HCT116 (cell line): ENCODE measurements around the gene CCT8. TPM values are rescaled to one million over a fixed set of nuclear protein-coding genes. Genes with fewer than 3 reads are reported as not detected.
A peak's percentile ranks its signal among the peaks of the same experiment; 100 is the strongest.

Experiments used
- ATAC-seq: fragments of 200-7000 bp; cut with Tn5 transposase; 2 replicates; pipeline ENCODE4 v1.9.1; 2020; ENCODE audit warnings: mild to moderate bottlenecking, moderate library complexity
- BruUV-seq: library from RNA; stranded (reverse); fragments of 400-500 nt; replicated peaks from 2 replicates; lab custom pipeline; 2021; lab: Mats Ljungman, UMichigan
- CTCF ChIA-PET: fragments of 300-600 bp; sonication (Branson Sonifier 250); formaldehyde crosslinking; loops from one replicate; lab custom pipeline; 2021; ENCODE audit warnings: antibody characterized with exemption; lab: Charles Lee
- POLR2A ChIA-PET: fragments of 300-600, 350-600 bp; sonication (Branson Sonifier 250); formaldehyde crosslinking; loops from one replicate; lab custom pipeline; 2021; ENCODE audit warnings: antibody characterized with exemption; lab: Charles Lee
- RAD21 ChIA-PET, 2 experiments: fragments of 300-600 bp; sonication (Branson Sonifier 250); formaldehyde crosslinking; loops; one replicate each; lab custom pipeline; 2023; ENCODE audit warnings: low total read pairs in 2 of 2; ENCODE audit not compliant: uncharacterized antibody in 2 of 2, unreplicated experiment in 2 of 2, low non-redundant PET in 1 of 2; lab: Charles Lee
- DNase-seq: peaks from one replicate; pipeline ENCODE4 v3.0.0-alpha.2; 2010; ENCODE audit warnings: low read depth, low spot score
- H2AFZ ChIP-seq: fragments of 200-600 bp; shearing (Covaris generic), sonication (generic); 2 replicates; pipeline ENCODE4 v1.6.1; 2017; ENCODE audit warnings: low read depth, mixed run types, mixed read lengths, antibody characterized with exemption, low read length; ENCODE audit not compliant: poor library complexity, severe bottlenecking
- H3K27ac ChIP-seq: 2 replicates; pipeline ENCODE4 v1.5.1; 2012; ENCODE audit warnings: low read depth, low read length
- H3K27me3 ChIP-seq: fragments of 200-600 bp; sonication (generic); 2 replicates; pipeline ENCODE4 v1.6.1; 2016; ENCODE audit warnings: mixed run types, low read length, mixed read lengths; ENCODE audit not compliant: insufficient read depth
- H3K36me3 ChIP-seq, 2 experiments: fragments of 200-500 bp in 1 of 2; fragments of 200-600 bp in 1 of 2; sonication (Bioruptor generic) in 1 of 2; sonication (generic) in 1 of 2; 2 replicates each; pipeline versions ENCODE4 v1.5.1 to v1.6.1; 2014 to 2016; ENCODE audit warnings: low read length in 2 of 2, inconsistent platforms in 1 of 2, mixed read lengths in 1 of 2, mixed run types in 1 of 2; ENCODE audit not compliant: insufficient read depth in 2 of 2, control insufficient read depth in 1 of 2
- H3K4me1 ChIP-seq, 2 experiments: fragments of 200-600 bp in 1 of 2; sonication (generic) in 1 of 2; 2 replicates each; pipeline versions ENCODE4 v1.5.1 to v1.6.1; 2012 to 2017; ENCODE audit warnings: low read length in 2 of 2, inconsistent platforms in 1 of 2, mild to moderate bottlenecking in 1 of 2, mixed read lengths in 1 of 2, mixed run types in 1 of 2, moderate library complexity in 1 of 2; ENCODE audit not compliant: insufficient read depth in 2 of 2, control insufficient read depth in 1 of 2
- H3K4me2 ChIP-seq: fragments of 200-600 bp; sonication (generic); 2 replicates; pipeline ENCODE4 v1.6.1; 2017; ENCODE audit warnings: mixed run types, low read length, mixed read lengths
- H3K4me3 ChIP-seq, 2 experiments: fragments of 200-600 bp in 1 of 2; sonication (generic) in 1 of 2; replicated peaks in 1 of 2; 2 replicates each; pipeline ENCODE4 v1.5.1; 2011 to 2016; ENCODE audit warnings: low read length in 2 of 2, control low read depth in 1 of 2, low read depth in 1 of 2, mild to moderate bottlenecking in 1 of 2, mixed read lengths in 1 of 2, mixed run types in 1 of 2
- H3K79me2 ChIP-seq: fragments of 200-600 bp; sonication (generic); 2 replicates; pipeline ENCODE4 v1.6.1; 2017; ENCODE audit warnings: mild to moderate bottlenecking, mixed run types, low read length, moderate library complexity, mixed read lengths; ENCODE audit not compliant: insufficient read depth
- H3K9ac ChIP-seq: fragments of 200-600 bp; sonication (generic); 2 replicates; pipeline ENCODE4 v1.6.1; 2016; ENCODE audit warnings: low read length, mixed read lengths
- H3K9me2 ChIP-seq: fragments of 200-600 bp; sonication (generic), shearing (Covaris generic); 2 replicates; pipeline ENCODE4 v1.6.1; 2017; ENCODE audit warnings: mixed run types, mild to moderate bottlenecking, moderate library complexity; ENCODE audit not compliant: insufficient read depth
- H3K9me3 ChIP-seq, 2 experiments: fragments of 200-500 bp in 1 of 2; fragments of 200-600 bp in 1 of 2; sonication (Bioruptor generic) in 1 of 2; sonication (generic) in 1 of 2; 2 replicates each; pipeline ENCODE4 v1.6.1; 2014 to 2017; ENCODE audit warnings: low read length in 2 of 2, mixed read lengths in 2 of 2, inconsistent platforms in 1 of 2, low read depth in 1 of 2, mild to moderate bottlenecking in 1 of 2, mixed run types in 1 of 2, moderate library complexity in 1 of 2; ENCODE audit not compliant: control insufficient read depth in 1 of 2, insufficient read depth in 1 of 2
- H4K20me1 ChIP-seq: fragments of 200-600 bp; sonication (generic), shearing (Covaris generic); 2 replicates; pipeline ENCODE4 v1.6.1; 2017; ENCODE audit warnings: mixed run types, mild to moderate bottlenecking, moderate library complexity; ENCODE audit not compliant: insufficient read depth
- ATF3 ChIP-seq: IDR thresholded peaks from 2 replicates; pipeline ENCODE4 v1.6.1; 2012
- CBX3 ChIP-seq: IDR thresholded peaks from 2 replicates; pipeline ENCODE4 v1.6.1; 2012; ENCODE audit warnings: low read depth
- CEBPB ChIP-seq: IDR thresholded peaks from 2 replicates; pipeline ENCODE4 v1.6.1; 2012; ENCODE audit warnings: low read depth
- CTCF ChIP-seq, 3 experiments: fragments of 200-600 bp in 1 of 3; sonication (generic) in 1 of 3; IDR thresholded peaks in 2 of 3; conservative IDR thresholded peaks in 1 of 3; 2 replicates each; pipeline ENCODE4 v1.5.1; 2012 to 2017; ENCODE audit warnings: low read depth in 2 of 3, low read length in 2 of 3, antibody characterized with exemption in 1 of 3, borderline replicate concordance in 1 of 3, control low read depth in 1 of 3, mild to moderate bottlenecking in 1 of 3, mixed read lengths in 1 of 3, mixed run types in 1 of 3, moderate library complexity in 1 of 3; ENCODE audit not compliant: insufficient read depth in 1 of 3
- ELF1 ChIP-seq: IDR thresholded peaks from 2 replicates; pipeline ENCODE4 v1.6.1; 2012; ENCODE audit warnings: low read depth, borderline replicate concordance
- FOSL1 ChIP-seq: IDR thresholded peaks from 2 replicates; pipeline ENCODE4 v1.6.1; 2012; ENCODE audit warnings: low read depth
- JUND ChIP-seq: IDR thresholded peaks from 2 replicates; pipeline ENCODE4 v1.6.1; 2012
- MAX ChIP-seq: IDR thresholded peaks from 2 replicates; pipeline ENCODE4 v1.6.1; 2012
- POLR2AphosphoS5 ChIP-seq: IDR thresholded peaks from 2 replicates; pipeline ENCODE4 v1.6.1; 2011; ENCODE audit warnings: mild to moderate bottlenecking, low read depth, low read length, moderate library complexity
- REST ChIP-seq: IDR thresholded peaks from 2 replicates; pipeline ENCODE4 v1.6.1; 2012; ENCODE audit warnings: low read depth
- SIN3A ChIP-seq: IDR thresholded peaks from 2 replicates; pipeline ENCODE4 v1.6.1; 2012; ENCODE audit warnings: low read depth
- SP1 ChIP-seq: IDR thresholded peaks from 2 replicates; pipeline ENCODE4 v1.6.1; 2012; ENCODE audit warnings: low read depth
- SRF ChIP-seq: IDR thresholded peaks from 2 replicates; pipeline ENCODE4 v1.6.1; 2012; ENCODE audit warnings: low read depth
- TCF7L2 ChIP-seq: IDR thresholded peaks from 2 replicates; pipeline ENCODE4 v1.7.0; 2011; ENCODE audit warnings: borderline replicate concordance, inconsistent platforms; ENCODE audit not compliant: insufficient read depth, insufficient read length; ENCODE audit errors: extremely low read depth
- YY1 ChIP-seq: IDR thresholded peaks from 2 replicates; pipeline ENCODE4 v1.6.1; 2011; ENCODE audit warnings: low read length, low read depth, moderate library complexity, mild to moderate bottlenecking; ENCODE audit not compliant: insufficient replicate concordance; ENCODE audit errors: extremely low read depth
- ZFX ChIP-seq: fragments of 450-650 bp; IDR thresholded peaks from 2 replicates; pipeline ENCODE4 v1.6.1; 2017
- ZNF274 ChIP-seq: fragments of 200-500 bp; sonication (Bioruptor generic); IDR thresholded peaks from 2 replicates; pipeline ENCODE4 v1.6.1; 2014; ENCODE audit warnings: mild to moderate bottlenecking, low read depth, low read length, inconsistent platforms
- intact Hi-C: fragments of 100-400 bp; cut with micrococcal nuclease; formaldehyde crosslinking; loops from 2 replicates; pipeline ENCODE4 v1.10.0; 2022
- total RNA-seq: library from RNA; stranded (reverse); gene quantifications from one replicate; pipeline ENCODE4 v1.2.1, GENCODE V29; 2021; ENCODE audit not compliant: unreplicated experiment
- TF ChIP-seq, protein P1 (sequence below): IDR thresholded peaks from 2 replicates; pipeline ENCODE4 v1.6.1; 2011; ENCODE audit warnings: mild to moderate bottlenecking, low read length, moderate library complexity; ENCODE audit not compliant: insufficient replicate concordance; ENCODE audit errors: extremely low read depth

CCT8 gene
- total RNA-seq, 1 experiment from 2014 or later, result 355 TPM

- ChIA-PET POLR2A (interaction anchor here (1.4 kb wide), 1 partner anchor 51 kb away, joined by 5 read pairs; the partner anchor contains the start of gene USP16), CTCF (interaction anchor here (0.9 to 1.0 kb wide), 2 partner anchors 12 to 296 kb away, joined by 3 read pairs; no protein-coding TSS in a partner anchor), RAD21 (no interaction called here)
- Histone ChIP-seq H3K4me2 (peak overlapping the region; percentile 43), H3K27ac (peak overlapping the region; percentile 35; the same call in 1 of the 2 replicates), H3K36me3 (peaks cover under 1 to 5% of the 10 kb centered on the region in 2 experiments; a peak in 3 of 4 replicates), H3K4me1 (peaks cover 20 to 42% of the 10 kb centered on the region in 2 experiments), H3K79me2 (peaks cover 26% of the 10 kb centered on the region), H3K9me3 (no peaks in the 10 kb centered on the region), H4K20me1 (peaks cover 21% of the 10 kb centered on the region), H3K27me3 (no peaks in the 10 kb centered on the region), H3K4me3 (no peak overlapping the region; a peak in 1 of 4 replicates), H2AFZ (peak overlapping the region; percentile 55), H3K9ac (no peak overlapping the region), H3K9me2 (no peaks in the 10 kb centered on the region)
- DNase-seq, result peak; percentile 61
- intact Hi-C loops, result no loop called here
- peak; percentile 12; the same call in 1 of the 2 replicates for ATAC-seq
- BruUV-seq, result no TSS peak
- TF ChIP-seq CBX3 (peak; percentile 65; the same call in 1 of the 2 replicates), CTCF (IDR thresholded peaks at IDR 0.05 in 2 of 3, conservative IDR thresholded peaks at IDR 0.05 in 1 of 3; ENCODE audit: borderline replicate concordance in 1 of 3, insufficient read depth in 1 of 3, low read depth in 2 of 3, low read length in 2 of 3) (no peak), SIN3A (no peak; the same call in 1 of the 2 replicates), SRF (peak; percentile 44; the same call in 1 of the 2 replicates), ZNF274 (no peak), POLR2AphosphoS5 (no peak), REST (no peak), FOSL1 (peak; percentile 75), SP1 (peak; percentile 52), YY1 (no peak), ATF3 (no peak), CEBPB (no peak), MAX (no peak), JUND (peak; percentile 63), TCF7L2 (no peak), ELF1 (no peak), ZFX (no peak)
- TF ChIP-seq, protein P1, sequence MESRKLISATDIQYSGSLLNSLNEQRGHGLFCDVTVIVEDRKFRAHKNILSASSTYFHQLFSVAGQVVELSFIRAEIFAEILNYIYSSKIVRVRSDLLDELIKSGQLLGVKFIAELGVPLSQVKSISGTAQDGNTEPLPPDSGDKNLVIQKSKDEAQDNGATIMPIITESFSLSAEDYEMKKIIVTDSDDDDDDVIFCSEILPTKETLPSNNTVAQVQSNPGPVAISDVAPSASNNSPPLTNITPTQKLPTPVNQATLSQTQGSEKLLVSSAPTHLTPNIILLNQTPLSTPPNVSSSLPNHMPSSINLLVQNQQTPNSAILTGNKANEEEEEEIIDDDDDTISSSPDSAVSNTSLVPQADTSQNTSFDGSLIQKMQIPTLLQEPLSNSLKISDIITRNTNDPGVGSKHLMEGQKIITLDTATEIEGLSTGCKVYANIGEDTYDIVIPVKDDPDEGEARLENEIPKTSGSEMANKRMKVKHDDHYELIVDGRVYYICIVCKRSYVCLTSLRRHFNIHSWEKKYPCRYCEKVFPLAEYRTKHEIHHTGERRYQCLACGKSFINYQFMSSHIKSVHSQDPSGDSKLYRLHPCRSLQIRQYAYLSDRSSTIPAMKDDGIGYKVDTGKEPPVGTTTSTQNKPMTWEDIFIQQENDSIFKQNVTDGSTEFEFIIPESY, result no peak
These were observed 2.4 kb upstream of the CCT8 start for GRCh38 chr21:29075706-29076466.
